MM.1S (cell line): ENCODE measurements around the gene RASSF1.

Experiments
- DNase-seq: peaks from one replicate; pipeline ENCODE4 v3.0.0-alpha.2; 2015
- H2AFZ ChIP-seq: fragments of 300-600 bp; sonication (generic); 2 replicates; pipeline ENCODE4 v1.6.0; 2016; ENCODE audit warnings: antibody characterized with exemption, low read length
- H3F3A ChIP-seq: fragments of 300-600 bp; sonication (generic); 2 replicates; pipeline ENCODE4 v1.6.1; 2016; ENCODE audit warnings: mild to moderate bottlenecking, antibody characterized with exemption, low read length, moderate library complexity, mixed read lengths; ENCODE audit not compliant: insufficient read depth
- H3K27ac ChIP-seq: fragments of 300-600 bp; sonication (generic); 2 replicates; pipeline ENCODE4 v1.5.1; 2016; ENCODE audit warnings: mild to moderate bottlenecking, low read length
- H3K27me3 ChIP-seq: fragments of 300-600 bp; sonication (generic); replicated peaks from 2 replicates; pipeline ENCODE4 v1.6.0; 2016; ENCODE audit warnings: low read length; ENCODE audit not compliant: insufficient read depth
- H3K36me3 ChIP-seq: fragments of 300-600 bp; sonication (generic); replicated peaks from 2 replicates; pipeline ENCODE4 v1.6.1; 2016; ENCODE audit warnings: mild to moderate bottlenecking, low read length, mixed read lengths; ENCODE audit not compliant: insufficient read depth
- H3K4me1 ChIP-seq: fragments of 300-600 bp; sonication (generic); 2 replicates; pipeline ENCODE4 v1.6.1; 2016; ENCODE audit warnings: low read length, mixed read lengths
- H3K4me2 ChIP-seq: fragments of 300-600 bp; sonication (generic); 2 replicates; pipeline ENCODE4 v1.6.0; 2016; ENCODE audit warnings: low read depth, low read length
- H3K4me3 ChIP-seq: fragments of 300-600 bp; sonication (generic); 2 replicates; pipeline ENCODE4 v1.5.1; 2016; ENCODE audit warnings: low read length, mixed read lengths
- H3K79me2 ChIP-seq: fragments of 300-600 bp; sonication (generic); 2 replicates; pipeline ENCODE4 v1.6.1; 2016; ENCODE audit warnings: mixed run types, low read length, mixed read lengths
- H3K9ac ChIP-seq: fragments of 300-600 bp; sonication (generic); 2 replicates; pipeline ENCODE4 v1.6.1; 2016; ENCODE audit warnings: low read length, mixed read lengths
- H3K9me2 ChIP-seq: fragments of 300-600 bp; sonication (generic); replicated peaks from 2 replicates; pipeline ENCODE4 v1.6.1; 2016; ENCODE audit warnings: mild to moderate bottlenecking, low read length, mixed read lengths; ENCODE audit not compliant: insufficient read depth
- H3K9me3 ChIP-seq: fragments of 300-600 bp; sonication (generic); replicated peaks from 2 replicates; pipeline ENCODE4 v1.6.1; 2016; ENCODE audit warnings: mild to moderate bottlenecking, low read length, mixed read lengths; ENCODE audit not compliant: insufficient read depth
- H4K20me1 ChIP-seq: fragments of 300-600 bp; sonication (generic); 2 replicates; pipeline ENCODE4 v1.6.1; 2016; ENCODE audit warnings: mild to moderate bottlenecking, low read length, moderate library complexity, mixed read lengths; ENCODE audit not compliant: insufficient read depth
- CTCF ChIP-seq: fragments of 300-600 bp; sonication (generic); IDR thresholded peaks from 2 replicates; pipeline ENCODE4 v1.5.1; 2016; ENCODE audit warnings: antibody characterized with exemption, low read length, mixed read lengths
- EZH2 ChIP-seq: fragments of 300-600 bp; sonication (generic); optimal IDR thresholded peaks from 2 replicates; pipeline ENCODE3; 2017; ENCODE audit warnings: low read depth, mild to moderate bottlenecking, antibody characterized with exemption, low read length, mixed read lengths
- EZH2phosphoT487 ChIP-seq: fragments of 300-600 bp; sonication (generic); IDR thresholded peaks from 2 replicates; pipeline ENCODE4 v1.6.1; 2018; ENCODE audit warnings: antibody characterized with exemption, low read length

RASSF1 gene

GRCh38 chr3:50296721-50297383, 43.8 kb downstream of the RASSF1 start:
- H3F3A ChIP-seq = peaks cover 4% of the 10 kb centered on the region; the same call in 1 of the 2 replicates
- H3K4me1 ChIP-seq = peaks cover 17% of the 10 kb centered on the region
- no peaks in the 10 kb centered on the region for H3K9me2 ChIP-seq
- H3K4me2 ChIP-seq = no peak overlapping the region
- H4K20me1 ChIP-seq = no peaks in the 10 kb centered on the region
- no peak overlapping the region for H3K9ac ChIP-seq
- no peak overlapping the region for H3K4me3 ChIP-seq
- no peak overlapping the region for H3K27ac ChIP-seq
- H3K36me3 ChIP-seq = no peaks in the 10 kb centered on the region
- DNase-seq = no peak
- H2AFZ ChIP-seq = no peak overlapping the region
- no peaks in the 10 kb centered on the region for H3K9me3 ChIP-seq
- TF ChIP-seq EZH2 (no peak), EZH2phosphoT487 (no peak), CTCF (no peak)
- peaks cover 14% of the 10 kb centered on the region for H3K79me2 ChIP-seq
- no peaks in the 10 kb centered on the region for H3K27me3 ChIP-seq

DNA sequence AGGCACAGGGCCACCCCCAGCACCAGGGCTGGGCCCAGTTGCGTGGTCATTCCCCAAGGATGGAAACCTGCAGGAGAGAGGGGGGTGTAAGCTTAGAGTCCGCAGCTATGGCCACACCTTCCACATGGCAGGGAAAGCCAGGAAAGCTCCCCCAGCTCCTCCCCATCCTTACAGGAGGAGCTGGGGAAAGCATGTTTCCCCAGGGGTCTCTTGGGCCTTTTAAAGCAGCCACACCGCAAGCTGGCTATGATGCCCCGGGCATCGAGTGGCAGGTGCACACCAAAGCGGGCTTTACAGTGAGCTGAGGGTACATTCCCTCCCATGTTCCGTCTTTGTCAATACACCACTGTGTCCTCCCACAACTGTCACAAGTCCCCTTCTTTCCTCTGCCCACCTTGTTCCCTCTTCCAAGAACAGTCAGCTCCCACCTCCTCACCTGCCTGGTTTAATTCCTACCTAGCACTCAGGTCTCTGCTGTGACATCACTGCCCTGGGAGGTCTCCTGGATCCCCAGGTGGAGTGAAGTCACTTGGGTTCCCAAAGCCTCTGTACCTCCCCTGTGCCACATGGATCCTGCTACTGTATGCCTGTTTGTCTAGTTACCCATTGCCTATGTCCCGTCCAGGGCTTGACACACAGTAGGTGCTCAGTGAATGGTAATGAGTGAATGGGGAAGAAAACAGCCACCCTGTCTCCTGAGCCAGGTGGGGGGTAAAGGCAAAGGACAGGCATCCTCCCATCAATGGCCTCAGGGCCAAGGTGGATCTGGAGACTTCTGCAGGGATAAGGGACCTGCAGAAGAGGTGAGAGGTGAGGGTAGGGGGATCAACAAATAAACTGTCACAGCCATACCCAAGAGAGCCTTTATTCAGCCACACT, 44.8 kb downstream of the RASSF1 start:
- Histone ChIP-seq H3K9me2 (no peaks in the 10 kb centered on the region), H3K4me2 (no peak overlapping the region), H3K27ac (no peak overlapping the region), H3K9me3 (no peaks in the 10 kb centered on the region), H3K79me2 (peaks cover 25% of the 10 kb centered on the region), H3K4me3 (no peak overlapping the region), H3F3A (peaks cover 4% of the 10 kb centered on the region; the same call in 1 of the 2 replicates), H3K27me3 (no peaks in the 10 kb centered on the region), H3K4me1 (peaks cover 17% of the 10 kb centered on the region), H4K20me1 (no peaks in the 10 kb centered on the region), H2AFZ (no peak overlapping the region), H3K9ac (no peak overlapping the region), H3K36me3 (no peaks in the 10 kb centered on the region)
- TF ChIP-seq EZH2 (no peak), CTCF (no peak), EZH2phosphoT487 (no peak)
- DNase-seq = no peak

GRCh38 chr3:50294492-50295403, 45.9 kb downstream of the RASSF1 start:
- no peak for DNase-seq
- Histone ChIP-seq H3K4me1 (peaks cover 11% of the 10 kb centered on the region), H3K9ac (no peak overlapping the region), H3K4me2 (no peak overlapping the region), H3K79me2 (peaks cover 32% of the 10 kb centered on the region), H3K27me3 (no peaks in the 10 kb centered on the region), H3K9me3 (no peaks in the 10 kb centered on the region), H3K36me3 (peaks cover 2% of the 10 kb centered on the region; the same call in 1 of the 2 replicates), H3K9me2 (no peaks in the 10 kb centered on the region), H4K20me1 (no peaks in the 10 kb centered on the region), H3K4me3 (no peak overlapping the region), H3F3A (peaks cover 4% of the 10 kb centered on the region; the same call in 1 of the 2 replicates), H3K27ac (no peak overlapping the region), H2AFZ (no peak overlapping the region)
- TF ChIP-seq EZH2 (no peak), EZH2phosphoT487 (no peak), CTCF (no peak)
